ENCODE measurements around the gene MED13L. TPM values are rescaled to one million over a fixed set of nuclear protein-coding genes. Genes with fewer than 3 reads are reported as not detected.

Gene MED13L
- total RNA-seq, 1 experiment from 2014 or later = 80.5 TPM

DNA sequence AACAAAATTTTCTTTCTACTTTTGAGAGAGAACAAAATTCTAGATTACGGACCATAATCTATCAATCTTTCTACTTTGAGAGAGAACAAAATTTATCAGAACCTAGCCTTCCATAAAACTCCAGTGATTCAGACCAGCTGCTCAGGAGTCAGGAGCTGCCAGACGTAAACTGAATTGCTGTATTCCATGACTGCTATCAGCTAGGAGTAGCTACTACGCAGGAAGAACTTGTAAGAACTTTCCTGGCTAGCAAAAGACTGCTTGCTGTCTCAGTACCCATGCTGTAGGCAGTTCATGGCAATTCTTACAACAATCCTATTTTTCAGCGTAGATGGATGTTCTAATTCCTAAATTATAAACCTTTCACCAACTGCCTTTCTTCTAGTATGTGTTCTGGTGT is 73.3 kb downstream of the MED13L start:
- Mint-ChIP-seq H3K36me3 (no peaks in the 10 kb centered on the region), H3K4me1 (peaks cover 56% of the 10 kb centered on the region), H3K4me3 (no peak overlapping the region), H3K27me3 (ENCODE audit: low read depth) (no peaks in the 10 kb centered on the region), H3K9me3 (no peaks in the 10 kb centered on the region), H3K27ac (peak overlapping the region; percentile 38; the same call in 1 of the 2 replicates)
- DNase-seq (ENCODE audit: low spot score) (no peak), ATAC-seq (no peak)
- TF ChIP-seq, protein P1, sequence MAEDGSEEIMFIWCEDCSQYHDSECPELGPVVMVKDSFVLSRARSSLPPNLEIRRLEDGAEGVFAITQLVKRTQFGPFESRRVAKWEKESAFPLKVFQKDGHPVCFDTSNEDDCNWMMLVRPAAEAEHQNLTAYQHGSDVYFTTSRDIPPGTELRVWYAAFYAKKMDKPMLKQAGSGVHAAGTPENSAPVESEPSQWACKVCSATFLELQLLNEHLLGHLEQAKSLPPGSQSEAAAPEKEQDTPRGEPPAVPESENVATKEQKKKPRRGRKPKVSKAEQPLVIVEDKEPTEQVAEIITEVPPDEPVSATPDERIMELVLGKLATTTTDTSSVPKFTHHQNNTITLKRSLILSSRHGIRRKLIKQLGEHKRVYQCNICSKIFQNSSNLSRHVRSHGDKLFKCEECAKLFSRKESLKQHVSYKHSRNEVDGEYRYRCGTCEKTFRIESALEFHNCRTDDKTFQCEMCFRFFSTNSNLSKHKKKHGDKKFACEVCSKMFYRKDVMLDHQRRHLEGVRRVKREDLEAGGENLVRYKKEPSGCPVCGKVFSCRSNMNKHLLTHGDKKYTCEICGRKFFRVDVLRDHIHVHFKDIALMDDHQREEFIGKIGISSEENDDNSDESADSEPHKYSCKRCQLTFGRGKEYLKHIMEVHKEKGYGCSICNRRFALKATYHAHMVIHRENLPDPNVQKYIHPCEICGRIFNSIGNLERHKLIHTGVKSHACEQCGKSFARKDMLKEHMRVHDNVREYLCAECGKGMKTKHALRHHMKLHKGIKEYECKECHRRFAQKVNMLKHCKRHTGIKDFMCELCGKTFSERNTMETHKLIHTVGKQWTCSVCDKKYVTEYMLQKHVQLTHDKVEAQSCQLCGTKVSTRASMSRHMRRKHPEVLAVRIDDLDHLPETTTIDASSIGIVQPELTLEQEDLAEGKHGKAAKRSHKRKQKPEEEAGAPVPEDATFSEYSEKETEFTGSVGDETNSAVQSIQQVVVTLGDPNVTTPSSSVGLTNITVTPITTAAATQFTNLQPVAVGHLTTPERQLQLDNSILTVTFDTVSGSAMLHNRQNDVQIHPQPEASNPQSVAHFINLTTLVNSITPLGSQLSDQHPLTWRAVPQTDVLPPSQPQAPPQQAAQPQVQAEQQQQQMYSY (CRISPR knock-in tag; IDR thresholded peaks at IDR 0.05) = no peak
- TF ChIP-seq FOXP1 (CRISPR knock-in tag; IDR thresholded peaks at IDR 0.05; ENCODE audit: borderline replicate concordance) (no peak), ATF1 (CRISPR knock-in tag; IDR thresholded peaks at IDR 0.05) (no peak), TEAD4 (CRISPR knock-in tag; IDR thresholded peaks at IDR 0.05) (no peak), TP53 (CRISPR knock-in tag; IDR thresholded peaks at IDR 0.05) (no peak), GTF2I (CRISPR knock-in tag; conservative IDR thresholded peaks at IDR 0.05) (no peak), GRHL2 (CRISPR knock-in tag; IDR thresholded peaks at IDR 0.05; ENCODE audit: insufficient replicate concordance, severe bottlenecking) (no peak), CBFB (CRISPR knock-in tag; IDR thresholded peaks at IDR 0.05; ENCODE audit: low read depth) (no peak), PRRX2 (CRISPR knock-in tag; IDR thresholded peaks at IDR 0.05) (no peak), ETV6 (CRISPR knock-in tag; IDR thresholded peaks at IDR 0.05) (no peak)
- TF ChIP-seq, protein P2, sequence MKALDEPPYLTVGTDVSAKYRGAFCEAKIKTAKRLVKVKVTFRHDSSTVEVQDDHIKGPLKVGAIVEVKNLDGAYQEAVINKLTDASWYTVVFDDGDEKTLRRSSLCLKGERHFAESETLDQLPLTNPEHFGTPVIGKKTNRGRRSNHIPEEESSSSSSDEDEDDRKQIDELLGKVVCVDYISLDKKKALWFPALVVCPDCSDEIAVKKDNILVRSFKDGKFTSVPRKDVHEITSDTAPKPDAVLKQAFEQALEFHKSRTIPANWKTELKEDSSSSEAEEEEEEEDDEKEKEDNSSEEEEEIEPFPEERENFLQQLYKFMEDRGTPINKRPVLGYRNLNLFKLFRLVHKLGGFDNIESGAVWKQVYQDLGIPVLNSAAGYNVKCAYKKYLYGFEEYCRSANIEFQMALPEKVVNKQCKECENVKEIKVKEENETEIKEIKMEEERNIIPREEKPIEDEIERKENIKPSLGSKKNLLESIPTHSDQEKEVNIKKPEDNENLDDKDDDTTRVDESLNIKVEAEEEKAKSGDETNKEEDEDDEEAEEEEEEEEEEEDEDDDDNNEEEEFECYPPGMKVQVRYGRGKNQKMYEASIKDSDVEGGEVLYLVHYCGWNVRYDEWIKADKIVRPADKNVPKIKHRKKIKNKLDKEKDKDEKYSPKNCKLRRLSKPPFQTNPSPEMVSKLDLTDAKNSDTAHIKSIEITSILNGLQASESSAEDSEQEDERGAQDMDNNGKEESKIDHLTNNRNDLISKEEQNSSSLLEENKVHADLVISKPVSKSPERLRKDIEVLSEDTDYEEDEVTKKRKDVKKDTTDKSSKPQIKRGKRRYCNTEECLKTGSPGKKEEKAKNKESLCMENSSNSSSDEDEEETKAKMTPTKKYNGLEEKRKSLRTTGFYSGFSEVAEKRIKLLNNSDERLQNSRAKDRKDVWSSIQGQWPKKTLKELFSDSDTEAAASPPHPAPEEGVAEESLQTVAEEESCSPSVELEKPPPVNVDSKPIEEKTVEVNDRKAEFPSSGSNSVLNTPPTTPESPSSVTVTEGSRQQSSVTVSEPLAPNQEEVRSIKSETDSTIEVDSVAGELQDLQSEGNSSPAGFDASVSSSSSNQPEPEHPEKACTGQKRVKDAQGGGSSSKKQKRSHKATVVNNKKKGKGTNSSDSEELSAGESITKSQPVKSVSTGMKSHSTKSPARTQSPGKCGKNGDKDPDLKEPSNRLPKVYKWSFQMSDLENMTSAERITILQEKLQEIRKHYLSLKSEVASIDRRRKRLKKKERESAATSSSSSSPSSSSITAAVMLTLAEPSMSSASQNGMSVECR (CRISPR knock-in tag; IDR thresholded peaks at IDR 0.05; ENCODE audit: borderline replicate concordance) = no peak
- TF ChIP-seq, protein P3, sequence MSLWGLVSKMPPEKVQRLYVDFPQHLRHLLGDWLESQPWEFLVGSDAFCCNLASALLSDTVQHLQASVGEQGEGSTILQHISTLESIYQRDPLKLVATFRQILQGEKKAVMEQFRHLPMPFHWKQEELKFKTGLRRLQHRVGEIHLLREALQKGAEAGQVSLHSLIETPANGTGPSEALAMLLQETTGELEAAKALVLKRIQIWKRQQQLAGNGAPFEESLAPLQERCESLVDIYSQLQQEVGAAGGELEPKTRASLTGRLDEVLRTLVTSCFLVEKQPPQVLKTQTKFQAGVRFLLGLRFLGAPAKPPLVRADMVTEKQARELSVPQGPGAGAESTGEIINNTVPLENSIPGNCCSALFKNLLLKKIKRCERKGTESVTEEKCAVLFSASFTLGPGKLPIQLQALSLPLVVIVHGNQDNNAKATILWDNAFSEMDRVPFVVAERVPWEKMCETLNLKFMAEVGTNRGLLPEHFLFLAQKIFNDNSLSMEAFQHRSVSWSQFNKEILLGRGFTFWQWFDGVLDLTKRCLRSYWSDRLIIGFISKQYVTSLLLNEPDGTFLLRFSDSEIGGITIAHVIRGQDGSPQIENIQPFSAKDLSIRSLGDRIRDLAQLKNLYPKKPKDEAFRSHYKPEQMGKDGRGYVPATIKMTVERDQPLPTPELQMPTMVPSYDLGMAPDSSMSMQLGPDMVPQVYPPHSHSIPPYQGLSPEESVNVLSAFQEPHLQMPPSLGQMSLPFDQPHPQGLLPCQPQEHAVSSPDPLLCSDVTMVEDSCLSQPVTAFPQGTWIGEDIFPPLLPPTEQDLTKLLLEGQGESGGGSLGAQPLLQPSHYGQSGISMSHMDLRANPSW (CRISPR knock-in tag; conservative IDR thresholded peaks at IDR 0.05; ENCODE audit: low read depth) = no peak
- TF ChIP-seq, protein P4, sequence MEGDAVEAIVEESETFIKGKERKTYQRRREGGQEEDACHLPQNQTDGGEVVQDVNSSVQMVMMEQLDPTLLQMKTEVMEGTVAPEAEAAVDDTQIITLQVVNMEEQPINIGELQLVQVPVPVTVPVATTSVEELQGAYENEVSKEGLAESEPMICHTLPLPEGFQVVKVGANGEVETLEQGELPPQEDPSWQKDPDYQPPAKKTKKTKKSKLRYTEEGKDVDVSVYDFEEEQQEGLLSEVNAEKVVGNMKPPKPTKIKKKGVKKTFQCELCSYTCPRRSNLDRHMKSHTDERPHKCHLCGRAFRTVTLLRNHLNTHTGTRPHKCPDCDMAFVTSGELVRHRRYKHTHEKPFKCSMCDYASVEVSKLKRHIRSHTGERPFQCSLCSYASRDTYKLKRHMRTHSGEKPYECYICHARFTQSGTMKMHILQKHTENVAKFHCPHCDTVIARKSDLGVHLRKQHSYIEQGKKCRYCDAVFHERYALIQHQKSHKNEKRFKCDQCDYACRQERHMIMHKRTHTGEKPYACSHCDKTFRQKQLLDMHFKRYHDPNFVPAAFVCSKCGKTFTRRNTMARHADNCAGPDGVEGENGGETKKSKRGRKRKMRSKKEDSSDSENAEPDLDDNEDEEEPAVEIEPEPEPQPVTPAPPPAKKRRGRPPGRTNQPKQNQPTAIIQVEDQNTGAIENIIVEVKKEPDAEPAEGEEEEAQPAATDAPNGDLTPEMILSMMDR (IDR thresholded peaks at IDR 0.05) = no peak
- TF ChIP-seq, protein P5, sequence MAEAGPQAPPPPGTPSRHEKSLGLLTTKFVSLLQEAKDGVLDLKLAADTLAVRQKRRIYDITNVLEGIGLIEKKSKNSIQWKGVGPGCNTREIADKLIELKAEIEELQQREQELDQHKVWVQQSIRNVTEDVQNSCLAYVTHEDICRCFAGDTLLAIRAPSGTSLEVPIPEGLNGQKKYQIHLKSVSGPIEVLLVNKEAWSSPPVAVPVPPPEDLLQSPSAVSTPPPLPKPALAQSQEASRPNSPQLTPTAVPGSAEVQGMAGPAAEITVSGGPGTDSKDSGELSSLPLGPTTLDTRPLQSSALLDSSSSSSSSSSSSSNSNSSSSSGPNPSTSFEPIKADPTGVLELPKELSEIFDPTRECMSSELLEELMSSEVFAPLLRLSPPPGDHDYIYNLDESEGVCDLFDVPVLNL (CRISPR knock-in tag; IDR thresholded peaks at IDR 0.05; ENCODE audit: borderline replicate concordance, low read depth) = no peak
- TF ChIP-seq, protein P6, sequence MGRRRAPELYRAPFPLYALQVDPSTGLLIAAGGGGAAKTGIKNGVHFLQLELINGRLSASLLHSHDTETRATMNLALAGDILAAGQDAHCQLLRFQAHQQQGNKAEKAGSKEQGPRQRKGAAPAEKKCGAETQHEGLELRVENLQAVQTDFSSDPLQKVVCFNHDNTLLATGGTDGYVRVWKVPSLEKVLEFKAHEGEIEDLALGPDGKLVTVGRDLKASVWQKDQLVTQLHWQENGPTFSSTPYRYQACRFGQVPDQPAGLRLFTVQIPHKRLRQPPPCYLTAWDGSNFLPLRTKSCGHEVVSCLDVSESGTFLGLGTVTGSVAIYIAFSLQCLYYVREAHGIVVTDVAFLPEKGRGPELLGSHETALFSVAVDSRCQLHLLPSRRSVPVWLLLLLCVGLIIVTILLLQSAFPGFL (CRISPR knock-in tag; IDR thresholded peaks at IDR 0.05; ENCODE audit: borderline replicate concordance) = no peak
- TF ChIP-seq, protein P7, sequence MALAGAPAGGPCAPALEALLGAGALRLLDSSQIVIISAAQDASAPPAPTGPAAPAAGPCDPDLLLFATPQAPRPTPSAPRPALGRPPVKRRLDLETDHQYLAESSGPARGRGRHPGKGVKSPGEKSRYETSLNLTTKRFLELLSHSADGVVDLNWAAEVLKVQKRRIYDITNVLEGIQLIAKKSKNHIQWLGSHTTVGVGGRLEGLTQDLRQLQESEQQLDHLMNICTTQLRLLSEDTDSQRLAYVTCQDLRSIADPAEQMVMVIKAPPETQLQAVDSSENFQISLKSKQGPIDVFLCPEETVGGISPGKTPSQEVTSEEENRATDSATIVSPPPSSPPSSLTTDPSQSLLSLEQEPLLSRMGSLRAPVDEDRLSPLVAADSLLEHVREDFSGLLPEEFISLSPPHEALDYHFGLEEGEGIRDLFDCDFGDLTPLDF (CRISPR knock-in tag; IDR thresholded peaks at IDR 0.05) = no peak
- ChIA-PET CTCF (interaction anchor here (1.4 kb wide), 1 partner anchor 33 kb away, joined by 4 read pairs; no protein-coding TSS in a partner anchor), POLR2A (no interaction called here)

All from WTC11 (cell line).